ENCODE data around the gene EIF2S1.
"Not testable (repeated sequence)": the region's sequence is repeated elsewhere in the genome, so short reads cannot be mapped to it uniquely, and the experiment has no call there.

EIF2S1 gene

GRCh38 chr14:67395086-67395875, 35.2 kb downstream of the EIF2S1 start:
- no peak for DNase-seq (ENCODE audit: low read depth, low spot score)
- Histone ChIP-seq H3K9ac (ENCODE audit: insufficient read length) (no peak overlapping the region), H3K36me3 (ENCODE audit: insufficient read depth, low read length) (no peaks in the 10 kb centered on the region), H3K4me3 (no peak overlapping the region), H3K27ac (no peak overlapping the region), H3K9me3 (ENCODE audit: low read depth, low read length) (no peaks in the 10 kb centered on the region)
- TF ChIP-seq POLR2AphosphoS5 (IDR thresholded peaks at IDR 0.05; ENCODE audit: borderline replicate concordance, low read depth, low read length) (no peak), FOXP2 (optimal IDR thresholded peaks at IDR 0.05; ENCODE audit: control extremely low read depth, extremely low read length, insufficient read depth) (no peak), EZH2 (IDR thresholded peaks at IDR 0.05) (no peak)

GRCh38 chr14:67395876-67396189, 35.7 kb downstream of the EIF2S1 start:
- no peak for TF ChIP-seq EZH2 (IDR thresholded peaks at IDR 0.05)
- TF ChIP-seq FOXP2 (optimal IDR thresholded peaks at IDR 0.05; ENCODE audit: control extremely low read depth, extremely low read length, insufficient read depth) = no peak
- TF ChIP-seq POLR2AphosphoS5 (IDR thresholded peaks at IDR 0.05; ENCODE audit: borderline replicate concordance, low read depth, low read length) = no peak
- DNase-seq (ENCODE audit: low read depth, low spot score) = no peak
- Histone ChIP-seq H3K36me3 (ENCODE audit: insufficient read depth, low read length) (no peaks in the 10 kb centered on the region), H3K27ac (no peak overlapping the region), H3K4me3 (no peak overlapping the region), H3K9me3 (ENCODE audit: low read depth, low read length) (no peaks in the 10 kb centered on the region), H3K9ac (ENCODE audit: insufficient read length) (no peak overlapping the region)

DNA sequence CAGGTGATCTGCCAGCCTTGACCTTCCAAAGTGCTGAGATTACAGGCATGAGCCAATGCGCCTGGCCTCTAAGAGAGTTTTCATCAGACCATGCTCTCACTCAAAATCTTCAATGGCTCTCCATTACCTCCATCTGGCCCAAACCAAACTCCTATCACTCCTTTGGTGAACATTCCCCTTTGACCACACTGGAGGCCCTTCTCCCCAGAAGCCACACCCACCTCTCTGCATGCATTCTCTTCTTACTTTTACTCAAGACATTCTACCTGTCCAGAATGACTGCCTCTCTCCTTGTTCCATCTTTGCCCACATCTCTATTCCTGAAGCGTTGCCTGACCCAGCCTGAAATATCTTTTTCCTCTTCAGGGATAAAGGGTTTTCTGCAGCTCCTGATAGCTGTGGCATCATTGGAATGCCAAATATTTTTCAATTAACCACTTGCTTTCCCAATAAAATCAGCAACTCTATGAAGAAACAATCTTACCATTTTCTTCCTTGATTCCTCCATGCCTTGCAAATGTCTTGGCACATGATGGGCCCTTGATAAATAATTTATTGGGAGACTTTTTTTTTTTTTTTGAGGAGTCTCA, 36.3 kb downstream of the EIF2S1 start:
- Histone ChIP-seq H3K4me3 (no peak overlapping the region), H3K27ac (0 out of 2 replicates have a peak overlapping the region, but pooled peaks have one; percentile 10), H3K9ac (ENCODE audit: insufficient read length) (no peak overlapping the region), H3K9me3 (ENCODE audit: low read depth, low read length) (no peaks in the 10 kb centered on the region), H3K36me3 (ENCODE audit: insufficient read depth, low read length) (no peaks in the 10 kb centered on the region)
- TF ChIP-seq EZH2 (IDR thresholded peaks at IDR 0.05) = no peak
- no peak for TF ChIP-seq POLR2AphosphoS5 (IDR thresholded peaks at IDR 0.05; ENCODE audit: borderline replicate concordance, low read depth, low read length)
- TF ChIP-seq FOXP2 (optimal IDR thresholded peaks at IDR 0.05; ENCODE audit: control extremely low read depth, extremely low read length, insufficient read depth) = no peak
- peak; percentile 20 for DNase-seq (ENCODE audit: low read depth, low spot score)

DNA sequence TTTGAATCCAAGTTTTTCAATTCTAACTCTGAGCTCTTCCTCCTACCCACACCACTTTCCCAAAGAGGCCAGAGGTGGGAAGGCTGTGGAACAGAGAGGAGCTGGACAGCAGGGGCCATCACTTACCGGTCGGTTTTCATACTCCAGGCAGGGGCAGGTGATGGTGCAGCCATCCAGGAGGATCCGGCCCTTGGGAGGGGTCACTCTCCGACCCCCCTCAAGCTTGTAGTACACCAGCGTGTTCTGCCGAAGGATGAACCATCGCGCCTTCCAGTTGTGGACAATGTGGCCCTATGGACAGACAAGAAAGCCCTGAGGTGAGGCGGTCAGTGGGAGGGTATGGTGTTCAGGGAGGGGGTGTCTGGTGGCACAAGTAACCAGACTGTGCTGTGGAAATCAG, 37.4 kb downstream of the EIF2S1 start:
- Histone ChIP-seq H3K9ac (ENCODE audit: insufficient read length) (no peak overlapping the region), H3K9me3 (ENCODE audit: low read depth, low read length) (no peaks in the 10 kb centered on the region), H3K4me3 (no peak overlapping the region), H3K36me3 (ENCODE audit: insufficient read depth, low read length) (no peaks in the 10 kb centered on the region), H3K27ac (no peak overlapping the region)
- DNase-seq (ENCODE audit: low read depth, low spot score) = no peak
- no peak for TF ChIP-seq POLR2AphosphoS5 (IDR thresholded peaks at IDR 0.05; ENCODE audit: borderline replicate concordance, low read depth, low read length)
- no peak for TF ChIP-seq FOXP2 (optimal IDR thresholded peaks at IDR 0.05; ENCODE audit: control extremely low read depth, extremely low read length, insufficient read depth)
- no peak for TF ChIP-seq EZH2 (IDR thresholded peaks at IDR 0.05)

DNA sequence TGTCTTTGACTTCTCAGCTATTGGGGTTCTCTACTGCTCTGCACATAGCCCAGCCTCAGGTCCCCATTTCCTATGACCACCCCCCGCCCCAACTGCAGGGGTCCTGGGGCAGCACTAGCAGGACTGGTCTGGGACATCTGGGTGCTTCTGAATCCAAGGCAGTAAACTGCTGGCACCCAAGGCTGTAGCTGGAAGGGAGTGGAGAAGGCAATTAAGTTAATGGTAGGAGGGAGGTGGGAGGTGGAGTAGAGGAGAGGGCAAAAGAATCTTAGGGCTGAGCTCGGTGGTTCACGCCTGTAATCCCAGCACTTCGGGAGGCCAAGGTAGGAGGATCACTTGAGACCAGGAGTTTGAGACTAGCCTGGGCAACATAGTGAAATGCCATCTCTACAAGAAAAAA, 40.3 kb downstream of the EIF2S1 start:
- H3K9me3 ChIP-seq (ENCODE audit: low read depth, low read length) = no peaks in the 10 kb centered on the region
- no peaks in the 10 kb centered on the region for H3K36me3 ChIP-seq (ENCODE audit: insufficient read depth, low read length)
- H3K27ac ChIP-seq = no peak overlapping the region
- TF ChIP-seq POLR2AphosphoS5 (IDR thresholded peaks at IDR 0.05; ENCODE audit: borderline replicate concordance, low read depth, low read length) (no peak), EZH2 (IDR thresholded peaks at IDR 0.05) (no peak), FOXP2 (optimal IDR thresholded peaks at IDR 0.05; ENCODE audit: control extremely low read depth, extremely low read length, insufficient read depth) (no peak)
- no peak overlapping the region for H3K9ac ChIP-seq (ENCODE audit: insufficient read length)
- no peak overlapping the region for H3K4me3 ChIP-seq
- no peak for DNase-seq (ENCODE audit: low read depth, low spot score)

GRCh38 chr14:67405771-67406170, 45.6 kb downstream of the EIF2S1 start:
- Histone ChIP-seq H3K9ac (ENCODE audit: insufficient read length) (no peak overlapping the region), H3K27ac (no peak overlapping the region), H3K36me3 (ENCODE audit: insufficient read depth, low read length) (no peaks in the 10 kb centered on the region), H3K4me3 (no peak overlapping the region), H3K9me3 (ENCODE audit: low read depth, low read length) (no peaks in the 10 kb centered on the region)
- DNase-seq (ENCODE audit: low read depth, low spot score) = no peak
- no peak for TF ChIP-seq FOXP2 (optimal IDR thresholded peaks at IDR 0.05; ENCODE audit: control extremely low read depth, extremely low read length, insufficient read depth)
- no peak for TF ChIP-seq EZH2 (IDR thresholded peaks at IDR 0.05)
- no peak for TF ChIP-seq POLR2AphosphoS5 (IDR thresholded peaks at IDR 0.05; ENCODE audit: borderline replicate concordance, low read depth, low read length)

DNA sequence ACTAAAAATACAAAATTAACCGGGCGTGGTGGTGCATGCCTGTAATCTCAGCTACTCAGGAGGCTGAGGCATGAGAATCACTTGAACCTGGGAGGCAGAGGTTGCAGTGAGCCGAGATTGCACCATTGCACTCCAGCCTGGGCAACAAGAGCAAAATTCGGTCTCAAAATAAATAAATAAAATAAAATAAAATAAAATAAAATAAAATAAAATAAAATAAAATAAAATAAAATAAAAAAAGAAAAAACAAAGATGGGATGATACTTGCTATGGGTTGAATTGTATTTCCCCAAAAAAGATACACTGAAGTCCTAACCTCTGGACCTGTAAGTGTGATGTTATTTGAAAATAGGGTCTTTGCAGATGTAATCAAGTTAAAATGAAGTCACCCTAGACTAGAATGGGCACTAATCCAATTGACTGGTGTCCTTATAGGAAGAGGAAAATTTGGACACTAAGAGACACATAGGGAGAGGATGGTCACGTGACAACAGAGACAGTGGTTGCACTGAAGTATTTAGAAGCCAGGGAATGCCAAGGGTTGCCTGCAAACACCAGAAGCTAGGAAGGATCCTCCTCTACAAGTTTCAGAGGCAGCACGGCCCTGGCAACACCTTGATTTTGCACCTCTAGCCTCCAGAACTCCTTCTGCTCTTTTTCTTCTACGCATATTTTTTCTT, 48.1 kb downstream of the EIF2S1 start:
- H3K27ac ChIP-seq; DNase-seq (ENCODE audit: low read depth, low spot score); H3K36me3 ChIP-seq (ENCODE audit: insufficient read depth, low read length); H3K4me3 ChIP-seq; H3K9me3 ChIP-seq (ENCODE audit: low read depth, low read length); H3K9ac ChIP-seq (ENCODE audit: insufficient read length): not testable (repeated sequence)

DNA sequence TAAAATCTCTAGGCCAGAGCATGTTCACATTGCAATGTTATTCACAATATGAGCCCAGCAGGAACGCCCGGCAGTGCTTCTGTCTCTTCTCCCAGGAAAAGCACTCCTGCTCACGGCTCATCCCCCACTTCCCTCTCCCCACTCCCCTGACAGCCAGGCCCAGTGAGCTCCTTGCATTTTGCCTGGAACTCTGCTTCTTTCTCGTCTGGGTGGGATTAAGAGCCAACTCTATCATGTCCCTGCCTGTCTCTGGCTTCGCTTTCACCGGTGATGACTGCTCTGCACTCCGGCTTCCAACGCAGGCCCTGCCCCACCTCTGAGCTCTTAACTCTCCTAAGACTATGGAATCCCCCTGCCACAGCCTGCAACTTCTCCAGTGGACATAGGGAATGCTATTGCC, 49.3 kb downstream of the EIF2S1 start:
- H3K27ac ChIP-seq = no peak overlapping the region
- no peak for TF ChIP-seq FOXP2 (optimal IDR thresholded peaks at IDR 0.05; ENCODE audit: control extremely low read depth, extremely low read length, insufficient read depth)
- TF ChIP-seq EZH2 (IDR thresholded peaks at IDR 0.05) = no peak
- no peak for TF ChIP-seq POLR2AphosphoS5 (IDR thresholded peaks at IDR 0.05; ENCODE audit: borderline replicate concordance, low read depth, low read length)
- H3K9me3 ChIP-seq (ENCODE audit: low read depth, low read length) = no peaks in the 10 kb centered on the region
- H3K9ac ChIP-seq (ENCODE audit: insufficient read length) = no peak overlapping the region
- no peaks in the 10 kb centered on the region for H3K36me3 ChIP-seq (ENCODE audit: insufficient read depth, low read length)
- H3K4me3 ChIP-seq = no peak overlapping the region
- no peak for DNase-seq (ENCODE audit: low read depth, low spot score)

Data from SK-N-MC (cell line).